Neural crest cell (in vitro differentiated cells): ENCODE measurements around the gene TUBB1. TPM values are rescaled to one million over a fixed set of nuclear protein-coding genes. Genes with fewer than 3 reads are reported as not detected.

ENCODE experiments used
- DNase-seq: peaks from one replicate; pipeline ENCODE4 v3.0.0; 2021; ENCODE audit warnings: low read depth, mixed read lengths, low spot score
- H3K27ac Mint-ChIP-seq: one replicate; pipeline ENCODE4 v1.8.0; 2021; ENCODE audit warnings: mild to moderate bottlenecking, mixed read lengths; ENCODE audit not compliant: unreplicated experiment
- H3K27me3 Mint-ChIP-seq: 2 replicates; pipeline ENCODE4 v1.8.0; 2021; ENCODE audit warnings: low read depth, mild to moderate bottlenecking, mixed read lengths
- H3K36me3 Mint-ChIP-seq: 2 replicates; pipeline ENCODE4 v1.8.0; 2021; ENCODE audit warnings: low read depth, mild to moderate bottlenecking, mixed read lengths
- H3K4me1 Mint-ChIP-seq: 2 replicates; pipeline ENCODE4 v1.8.0; 2021; ENCODE audit warnings: mixed read lengths
- H3K4me3 Mint-ChIP-seq: one replicate; pipeline ENCODE4 v1.8.0; 2021; ENCODE audit warnings: mild to moderate bottlenecking, mixed read lengths
- H3K9me3 Mint-ChIP-seq: 2 replicates; pipeline ENCODE4 v1.8.0; 2021; ENCODE audit warnings: mixed read lengths
- long read RNA-seq: library from polyadenylated mRNA; unstranded; transcript quantifications from one replicate; pipeline ENCODE4 v2.0.0, GENCODE V29; 2020
- total RNA-seq: library from RNA; stranded (reverse); gene quantifications from 2 replicates; pipeline ENCODE4 v1.2.1, GENCODE V29; 2021
- TF ChIP-seq, protein P1 (sequence below): fragments of 200-600 bp; sonication (generic); conservative IDR thresholded peaks from 2 replicates; pipeline ENCODE4 v1.5.0; 2021; ENCODE audit warnings: antibody characterized with exemption, mild to moderate bottlenecking

TUBB1 gene
- not detected in 2 replicates for total RNA-seq
- long read RNA-seq: 0 reads

- Mint-ChIP-seq H3K4me3 (peak within 1 kb of the TSS; percentile 38), H3K4me1 (peaks cover 26% of the 10 kb centered on the region), H3K36me3 (peaks cover 4% of the 10 kb centered on the region), H3K27ac (peak within 1 kb of the TSS; percentile 19), H3K27me3 (no peaks in the 10 kb centered on the region), H3K9me3 (no peaks in the 10 kb centered on the region)
- no peak for DNase-seq
- TF ChIP-seq, protein P1, sequence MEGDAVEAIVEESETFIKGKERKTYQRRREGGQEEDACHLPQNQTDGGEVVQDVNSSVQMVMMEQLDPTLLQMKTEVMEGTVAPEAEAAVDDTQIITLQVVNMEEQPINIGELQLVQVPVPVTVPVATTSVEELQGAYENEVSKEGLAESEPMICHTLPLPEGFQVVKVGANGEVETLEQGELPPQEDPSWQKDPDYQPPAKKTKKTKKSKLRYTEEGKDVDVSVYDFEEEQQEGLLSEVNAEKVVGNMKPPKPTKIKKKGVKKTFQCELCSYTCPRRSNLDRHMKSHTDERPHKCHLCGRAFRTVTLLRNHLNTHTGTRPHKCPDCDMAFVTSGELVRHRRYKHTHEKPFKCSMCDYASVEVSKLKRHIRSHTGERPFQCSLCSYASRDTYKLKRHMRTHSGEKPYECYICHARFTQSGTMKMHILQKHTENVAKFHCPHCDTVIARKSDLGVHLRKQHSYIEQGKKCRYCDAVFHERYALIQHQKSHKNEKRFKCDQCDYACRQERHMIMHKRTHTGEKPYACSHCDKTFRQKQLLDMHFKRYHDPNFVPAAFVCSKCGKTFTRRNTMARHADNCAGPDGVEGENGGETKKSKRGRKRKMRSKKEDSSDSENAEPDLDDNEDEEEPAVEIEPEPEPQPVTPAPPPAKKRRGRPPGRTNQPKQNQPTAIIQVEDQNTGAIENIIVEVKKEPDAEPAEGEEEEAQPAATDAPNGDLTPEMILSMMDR: no peak
Observed at GRCh38 chr20:59019217-59019616, at the start of gene TUBB1. TSS of gene TUBB1 (plus strand) at chr20:59019429. CDS start at chr20:59019523, 94 bp downstream.

DNA sequence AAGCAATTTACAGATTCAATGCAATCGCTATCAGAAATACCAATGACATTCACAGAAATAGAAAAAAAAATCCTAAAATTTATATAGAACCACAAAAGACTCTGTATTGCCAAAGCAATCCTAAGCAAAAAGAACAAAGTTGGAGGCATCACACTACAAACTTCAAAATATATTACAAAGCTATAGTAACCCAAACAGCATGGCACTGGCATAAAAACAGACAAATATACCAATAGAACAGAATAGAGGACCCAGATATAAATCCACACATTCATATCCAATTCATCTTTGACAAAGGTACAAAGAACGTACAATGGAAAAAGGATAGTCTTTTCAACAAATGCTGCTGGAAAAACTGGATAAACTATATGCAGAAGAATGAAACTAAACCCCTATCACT is 49.8 kb upstream of the TUBB1 start:
- no peak overlapping the region for H3K4me3 Mint-ChIP-seq

GRCh38 chr20:58970146-58970545 is 49.1 kb upstream of the TUBB1 start:
- Mint-ChIP-seq H3K4me3 (no peak overlapping the region), H3K4me1 (no peaks in the 10 kb centered on the region), H3K27ac (no peak overlapping the region), H3K9me3 (peaks cover 5% of the 10 kb centered on the region), H3K36me3 (peaks cover 3% of the 10 kb centered on the region), H3K27me3 (no peaks in the 10 kb centered on the region)
- TF ChIP-seq, protein P1: no peak
- no peak for DNase-seq

More for the DNA sequence above, 49.8 kb upstream of the TUBB1 start:
- H3K36me3 Mint-ChIP-seq: peaks cover 3% of the 10 kb centered on the region
- no peaks in the 10 kb centered on the region for H3K4me1 Mint-ChIP-seq
- DNase-seq: no peak
- no peaks in the 10 kb centered on the region for H3K27me3 Mint-ChIP-seq
- TF ChIP-seq, protein P1: no peak
- peaks cover 4% of the 10 kb centered on the region for H3K9me3 Mint-ChIP-seq
- H3K27ac Mint-ChIP-seq: no peak overlapping the region

DNA sequence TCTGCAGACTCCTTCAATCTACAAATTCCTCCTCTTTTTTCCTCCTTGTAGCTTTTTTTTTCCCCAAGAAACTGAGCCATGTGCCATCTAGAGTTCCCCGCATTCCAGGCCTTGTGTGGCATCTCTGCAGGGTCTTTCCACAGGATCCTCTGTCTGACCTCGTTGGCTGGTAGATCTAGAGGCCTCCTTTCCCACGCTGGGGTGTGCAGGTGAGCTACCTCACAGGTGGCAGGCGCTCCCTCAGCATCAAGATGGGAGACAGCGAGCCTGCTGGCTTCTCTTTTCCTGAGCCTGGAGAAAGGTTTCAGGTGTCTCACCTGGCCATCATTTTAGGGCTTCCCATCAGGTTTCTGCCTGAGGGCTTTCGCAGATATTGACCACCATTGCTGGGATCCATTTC is 47.8 kb upstream of the TUBB1 start:
- Mint-ChIP-seq H3K9me3 (peaks cover 8% of the 10 kb centered on the region), H3K36me3 (peaks cover 3% of the 10 kb centered on the region), H3K27ac (no peak overlapping the region), H3K4me1 (no peaks in the 10 kb centered on the region), H3K4me3 (no peak overlapping the region), H3K27me3 (no peaks in the 10 kb centered on the region)
- no peak for DNase-seq
- TF ChIP-seq, protein P1: no peak

DNA sequence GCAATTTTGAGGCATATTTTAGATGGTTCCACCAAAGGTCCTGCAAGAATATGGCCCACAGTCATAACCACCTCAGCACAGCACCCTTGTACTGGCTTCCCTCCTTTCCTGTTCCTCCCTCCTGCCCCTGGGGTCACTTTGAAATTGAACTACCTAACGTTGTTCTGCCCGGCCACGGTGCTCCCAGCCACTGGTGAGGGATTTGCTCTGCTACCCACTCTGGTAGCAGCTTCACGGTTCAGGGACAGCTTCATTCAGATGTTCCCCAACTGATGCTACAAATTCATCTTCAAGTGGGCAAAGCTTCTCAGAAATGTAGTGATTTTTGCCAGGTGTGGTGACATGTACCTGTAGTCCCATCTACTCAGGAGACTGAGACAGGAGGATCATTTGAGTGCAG is 46.0 kb upstream of the TUBB1 start:
- peaks cover 4% of the 10 kb centered on the region for H3K4me1 Mint-ChIP-seq
- H3K9me3 Mint-ChIP-seq: peaks cover 8% of the 10 kb centered on the region
- no peaks in the 10 kb centered on the region for H3K27me3 Mint-ChIP-seq
- no peak for DNase-seq
- TF ChIP-seq, protein P1: no peak
- H3K36me3 Mint-ChIP-seq: peaks cover 3% of the 10 kb centered on the region
- H3K27ac Mint-ChIP-seq: no peak overlapping the region
- no peak overlapping the region for H3K4me3 Mint-ChIP-seq

DNA sequence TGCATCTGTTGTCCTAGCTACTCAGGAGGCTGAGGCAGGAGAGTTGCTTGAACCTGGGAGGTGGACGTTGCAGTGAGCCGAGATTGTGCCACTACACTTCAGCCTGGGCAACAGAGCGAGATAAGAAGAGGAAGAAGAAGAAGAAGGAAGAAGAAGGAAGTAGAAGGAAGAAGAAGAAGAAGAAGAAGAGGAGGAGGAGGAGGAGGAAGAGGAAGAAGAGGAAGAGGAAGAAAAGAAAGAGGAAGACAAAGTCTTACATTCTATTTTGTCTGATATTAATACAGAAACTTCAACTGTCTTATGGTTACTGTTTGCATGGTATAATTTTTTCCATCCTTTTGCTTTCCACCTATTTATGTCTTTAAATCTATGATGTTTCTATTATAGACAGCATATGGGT is 45.4 kb upstream of the TUBB1 start:
- peaks cover 8% of the 10 kb centered on the region for H3K9me3 Mint-ChIP-seq
- H3K4me1 Mint-ChIP-seq: peaks cover 4% of the 10 kb centered on the region
- no peaks in the 10 kb centered on the region for H3K27me3 Mint-ChIP-seq
- no peak for DNase-seq
- TF ChIP-seq, protein P1: no peak
- H3K4me3 Mint-ChIP-seq: no peak overlapping the region
- H3K36me3 Mint-ChIP-seq: peaks cover 3% of the 10 kb centered on the region
- H3K27ac Mint-ChIP-seq: no peak overlapping the region
